ENCODE results near the gene KIF5B.
A peak's percentile ranks its signal among the peaks of the same experiment; 100 is the strongest.
"Not testable (repeated sequence)": the region's sequence is repeated elsewhere in the genome, so short reads cannot be mapped to it uniquely, and the experiment has no call there.

KIF5B gene

DNA sequence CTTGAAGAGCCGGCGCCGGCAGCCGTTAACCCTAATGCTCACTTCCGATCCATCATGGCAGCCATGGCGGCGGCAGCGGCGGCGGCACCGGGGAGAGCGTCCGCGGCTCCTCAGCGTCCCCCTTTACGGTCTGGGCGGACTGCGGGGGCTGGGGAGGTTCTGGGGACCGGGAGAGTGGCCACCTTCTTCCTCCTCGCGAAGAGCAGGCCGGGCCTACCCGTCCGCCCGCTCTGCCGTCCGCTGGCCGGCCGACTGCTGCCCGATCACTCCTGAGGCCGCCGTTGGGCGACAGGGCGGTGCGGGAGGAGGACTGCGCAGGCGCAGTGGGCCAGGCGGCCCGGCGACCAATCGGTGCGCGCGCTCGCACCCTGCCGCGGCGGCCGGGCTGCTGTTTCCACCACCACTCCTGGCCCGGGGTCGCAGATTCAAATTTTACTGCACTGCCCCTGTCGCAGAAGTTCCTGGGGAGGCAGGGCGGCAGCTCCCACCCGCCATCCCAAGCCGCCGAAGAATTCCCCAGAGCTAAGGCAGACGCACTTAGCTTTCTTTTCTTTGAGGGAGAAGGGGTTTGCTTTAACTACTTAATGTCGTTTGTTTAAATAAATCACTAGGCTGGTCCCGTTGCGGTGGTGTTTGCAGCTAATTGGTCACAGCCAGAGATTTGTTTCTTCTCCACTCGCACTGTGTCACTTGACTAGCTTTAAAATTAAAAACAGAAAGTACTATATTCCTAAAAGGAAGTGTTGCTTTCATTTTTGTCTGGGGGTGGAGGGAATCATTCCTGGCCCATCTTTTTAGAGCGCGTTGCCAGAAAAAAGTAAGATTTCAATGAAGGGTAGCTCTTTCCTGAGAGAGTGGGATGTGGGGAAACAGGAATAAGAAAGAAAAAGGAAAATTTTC is at the start of gene KIF5B:
TSS of gene KIF5B (minus strand) at position 290 of the 900 bp plus-strand sequence. CDS start 452 bp downstream, outside the sequence.
- peak; percentile 91 for DNase-seq (ENCODE audit: low spot score)

DNA sequence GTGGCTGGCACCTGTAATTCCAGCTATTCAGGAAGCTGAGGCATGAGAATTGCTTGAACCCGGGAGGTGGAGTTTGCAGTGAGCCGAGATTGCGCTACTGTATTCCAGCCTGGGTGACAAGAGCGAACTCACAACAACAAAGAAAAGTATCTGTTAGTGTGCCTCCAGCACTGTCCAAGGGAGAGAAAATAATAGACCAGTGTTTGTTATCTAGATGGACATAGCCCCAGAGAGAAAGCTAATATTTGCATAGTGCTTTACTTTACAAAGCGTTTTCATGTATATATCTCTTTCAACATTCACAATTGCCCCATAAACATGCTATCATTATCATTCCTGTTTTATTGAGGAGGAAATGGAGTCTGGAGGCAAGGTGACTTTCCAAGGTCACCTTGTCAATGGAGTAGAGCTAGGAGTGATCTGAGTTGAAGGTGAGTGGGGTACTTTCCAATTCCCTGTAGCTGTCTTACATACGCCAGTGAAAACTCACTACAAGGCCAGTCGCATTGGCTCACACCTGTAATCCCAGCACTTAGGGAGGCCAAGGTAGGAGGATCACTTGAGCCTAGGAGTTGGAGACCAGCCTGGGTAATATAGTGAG is 49.7 kb upstream of the KIF5B start:
- DNase-seq (ENCODE audit: low spot score) = no peak

DNA sequence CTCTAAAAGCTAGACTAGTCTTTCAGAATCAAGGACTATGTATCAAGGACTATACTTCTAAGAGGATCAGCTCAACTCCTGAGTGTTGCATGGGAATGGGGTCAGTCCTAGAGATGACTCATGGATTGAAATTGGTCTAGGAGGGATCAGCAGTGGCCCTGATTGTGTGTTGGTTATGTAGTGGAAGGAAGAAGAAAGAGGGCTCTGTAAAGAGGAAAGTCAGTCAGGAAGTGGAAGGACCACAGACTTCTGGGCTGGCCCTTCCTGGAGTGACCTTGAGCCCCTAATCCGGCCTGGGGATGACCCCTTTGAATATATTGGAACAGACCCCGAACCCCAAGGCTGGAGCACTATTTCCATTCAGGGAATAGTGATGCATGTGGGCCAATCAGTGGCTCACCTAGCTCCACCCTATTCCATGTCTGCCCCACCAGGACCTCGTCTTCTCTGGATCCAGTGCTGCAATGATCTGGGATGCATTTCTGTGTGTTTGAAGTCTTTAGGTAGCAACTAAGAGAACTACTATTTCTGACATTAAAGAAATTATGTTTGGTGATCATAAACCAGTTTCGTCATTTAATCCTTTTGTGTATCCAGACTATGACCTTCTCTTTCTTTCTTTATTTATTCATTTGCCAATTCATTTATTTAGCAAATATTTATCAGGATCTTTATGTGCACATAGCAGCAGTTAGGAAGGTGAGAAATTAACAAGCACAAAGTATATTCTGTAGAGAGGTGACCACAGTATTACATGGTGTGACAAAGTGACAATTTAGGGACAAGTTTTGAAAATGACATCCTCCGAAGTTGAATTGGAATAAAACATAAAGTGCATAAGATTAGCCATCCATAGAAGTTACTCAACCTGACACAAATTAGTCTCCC is 48.6 kb upstream of the KIF5B start:
- no peak for DNase-seq (ENCODE audit: low spot score)

DNA sequence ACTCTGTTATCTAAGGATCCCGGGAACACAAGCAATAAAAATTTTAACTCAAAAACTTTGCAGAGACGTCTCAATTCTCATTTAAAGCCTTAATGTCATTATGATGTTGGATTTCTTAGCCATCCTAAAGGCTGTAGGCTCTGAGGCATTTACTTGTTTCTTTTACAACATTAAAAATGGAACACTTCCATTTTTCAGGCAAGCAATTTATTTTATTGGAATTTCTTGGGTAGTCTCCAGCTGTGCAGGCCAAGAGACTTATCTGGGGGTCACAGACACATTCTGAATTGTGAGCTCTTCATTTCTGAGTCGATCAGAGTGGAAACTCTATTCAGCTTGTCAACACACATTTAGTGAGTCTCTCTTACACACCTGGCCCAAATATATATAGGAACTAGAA is 48.0 kb upstream of the KIF5B start:
- DNase-seq (ENCODE audit: low spot score) = no peak

DNA sequence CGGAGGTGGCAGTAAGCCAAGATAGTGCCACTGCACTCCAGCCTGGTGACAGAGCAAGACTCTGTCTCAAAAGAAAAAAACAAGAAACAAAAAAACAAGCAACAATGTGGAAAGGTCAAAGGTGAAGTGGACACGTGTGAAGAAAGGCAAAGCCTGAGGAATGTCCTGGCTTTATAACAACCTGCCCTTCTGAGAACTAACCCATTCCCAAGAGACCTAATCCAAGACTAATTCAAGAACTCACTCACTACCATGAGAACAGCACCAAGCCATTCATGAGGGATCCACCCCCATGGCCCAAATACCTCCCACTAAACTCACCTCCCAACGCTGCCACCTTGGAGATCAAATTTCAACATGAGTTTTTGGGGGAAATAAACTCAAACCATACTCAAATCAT is 47.5 kb upstream of the KIF5B start:
- DNase-seq (ENCODE audit: low spot score) = no peak

DNA sequence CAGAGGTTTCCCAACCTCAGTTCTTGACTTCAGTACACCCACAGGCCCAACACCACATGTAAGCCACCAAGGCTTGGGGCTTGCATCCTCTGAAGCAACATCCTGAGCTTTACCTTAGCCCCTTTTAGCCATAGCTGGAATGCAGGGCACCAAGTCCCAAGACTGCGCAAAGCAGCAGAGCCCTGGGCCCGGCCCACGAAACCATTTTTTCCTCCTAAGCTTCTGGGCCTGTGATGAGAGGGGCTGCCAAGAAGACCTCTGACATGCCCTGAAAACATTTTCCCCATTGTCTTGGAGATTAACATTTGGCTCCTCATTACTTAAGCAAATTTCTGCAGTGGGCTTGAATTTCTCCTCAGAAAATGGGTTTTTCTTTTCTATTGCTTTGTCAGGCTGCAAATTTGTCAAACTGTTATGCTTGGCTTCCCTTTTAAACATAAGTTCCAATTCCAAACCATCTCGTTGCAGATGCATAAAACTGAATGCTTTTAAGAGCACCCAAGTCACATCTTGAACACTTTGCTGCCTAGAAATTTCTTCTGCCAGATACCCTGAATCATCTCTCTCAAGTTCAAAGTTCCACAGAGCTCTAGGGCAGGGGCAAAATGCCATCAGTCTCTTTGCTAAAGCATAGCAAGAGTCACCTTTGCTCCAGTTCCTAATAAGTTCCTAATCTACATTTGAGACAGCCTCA is 42.5 kb upstream of the KIF5B start:
- DNase-seq (ENCODE audit: low spot score) = not testable (repeated sequence)

DNA sequence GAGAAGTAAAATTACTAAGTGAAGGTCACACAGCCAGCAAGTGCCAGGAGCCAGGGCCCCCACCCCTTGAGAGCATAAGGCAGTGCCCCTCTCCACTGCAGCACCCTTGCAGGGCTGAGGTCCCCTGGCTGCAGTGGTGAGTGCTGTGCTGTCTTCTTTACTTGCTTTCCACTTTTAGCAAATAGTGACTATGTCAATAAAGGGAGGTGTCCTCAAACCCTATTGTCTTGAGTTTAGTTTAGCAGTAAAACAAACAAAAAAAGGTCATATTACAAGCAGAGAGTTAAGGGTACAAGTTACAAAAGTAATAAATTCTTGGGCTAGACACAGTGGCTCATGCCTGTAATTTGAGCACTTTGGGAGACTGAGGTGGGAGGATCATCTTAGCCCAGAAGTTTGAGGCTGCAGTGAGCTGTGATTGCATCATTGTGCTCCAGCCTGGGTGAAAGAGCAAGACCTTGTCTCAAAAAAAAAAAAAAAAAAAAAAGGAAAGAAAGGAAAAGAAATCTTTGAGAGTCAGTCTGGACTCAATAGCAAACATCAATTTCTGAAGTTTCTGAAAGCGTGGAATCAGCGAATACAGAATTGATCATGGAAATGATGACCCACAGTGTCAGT is 39.0 kb upstream of the KIF5B start:
- DNase-seq (ENCODE audit: low spot score) = no peak

DNA sequence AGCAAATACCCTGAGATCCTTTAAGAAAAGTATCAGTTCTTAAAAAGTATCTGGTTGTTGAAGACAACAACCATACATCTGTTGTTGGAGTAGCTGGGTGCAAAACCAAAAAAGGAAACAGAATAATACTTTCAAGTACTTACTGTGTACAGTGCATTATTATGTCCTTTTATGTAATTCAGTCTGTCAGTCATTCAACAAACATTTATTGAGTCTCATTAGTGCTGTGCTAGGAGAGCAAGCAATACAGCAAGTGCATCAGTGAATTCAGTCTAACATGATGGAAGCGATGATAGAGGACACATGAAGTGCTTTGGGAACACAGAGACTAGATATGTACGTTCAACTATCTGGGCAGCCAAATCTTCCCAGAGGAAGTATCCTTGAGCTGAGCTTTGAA is 37.4 kb upstream of the KIF5B start:
- DNase-seq (ENCODE audit: low spot score) = no peak

DNA sequence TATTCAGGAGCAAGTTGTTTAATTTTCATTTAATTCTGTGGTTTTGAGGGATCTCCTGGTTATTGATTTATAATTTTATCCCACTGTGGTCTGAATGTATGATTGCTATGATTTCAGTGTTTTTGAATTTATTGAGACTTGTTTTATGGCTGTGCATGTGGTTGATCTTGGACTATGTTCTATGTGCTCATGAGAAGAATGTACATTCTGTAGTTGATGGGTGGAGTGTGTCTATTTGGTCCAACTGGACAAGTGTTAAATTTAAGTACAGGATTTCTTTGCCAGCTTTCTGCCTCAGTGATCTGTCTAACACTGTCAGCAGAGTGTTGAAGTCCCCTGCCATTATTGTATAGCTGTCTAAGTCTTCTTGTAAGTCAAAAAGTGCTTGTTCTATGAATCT is 34.8 kb upstream of the KIF5B start:
- no peak for DNase-seq (ENCODE audit: low spot score)

DNA sequence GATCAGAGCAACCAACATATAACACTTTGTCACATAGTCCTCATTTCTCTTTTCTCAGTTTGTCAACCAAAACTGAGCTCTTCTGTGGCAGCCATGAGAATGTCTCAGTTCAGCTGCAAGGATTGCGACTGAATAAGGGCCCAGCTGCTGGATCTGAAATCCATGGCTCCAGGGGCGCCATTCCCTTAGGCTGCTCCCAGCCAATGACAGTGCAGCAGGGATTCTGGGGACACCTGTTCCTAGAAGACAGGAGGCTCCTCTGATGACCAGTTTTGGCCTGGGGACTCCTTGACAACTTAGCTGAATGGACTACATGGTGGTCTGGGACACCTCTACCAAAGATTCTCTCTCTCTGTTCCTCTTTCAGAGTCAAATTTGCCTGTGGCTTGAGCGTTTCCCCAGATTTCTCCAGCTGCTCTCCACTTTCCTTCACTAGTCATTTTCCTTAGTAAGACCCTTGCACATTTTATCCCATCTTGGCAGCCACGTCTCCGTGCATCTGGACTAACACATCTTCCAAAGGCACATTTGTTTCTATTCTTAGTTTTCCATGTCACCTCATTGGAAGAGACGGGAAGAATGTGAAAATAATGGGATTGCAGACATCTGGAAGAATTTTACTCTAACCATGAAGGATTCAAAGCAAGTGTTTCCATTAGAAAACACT is 28.1 kb upstream of the KIF5B start:
- no peak for DNase-seq (ENCODE audit: low spot score)

DNA sequence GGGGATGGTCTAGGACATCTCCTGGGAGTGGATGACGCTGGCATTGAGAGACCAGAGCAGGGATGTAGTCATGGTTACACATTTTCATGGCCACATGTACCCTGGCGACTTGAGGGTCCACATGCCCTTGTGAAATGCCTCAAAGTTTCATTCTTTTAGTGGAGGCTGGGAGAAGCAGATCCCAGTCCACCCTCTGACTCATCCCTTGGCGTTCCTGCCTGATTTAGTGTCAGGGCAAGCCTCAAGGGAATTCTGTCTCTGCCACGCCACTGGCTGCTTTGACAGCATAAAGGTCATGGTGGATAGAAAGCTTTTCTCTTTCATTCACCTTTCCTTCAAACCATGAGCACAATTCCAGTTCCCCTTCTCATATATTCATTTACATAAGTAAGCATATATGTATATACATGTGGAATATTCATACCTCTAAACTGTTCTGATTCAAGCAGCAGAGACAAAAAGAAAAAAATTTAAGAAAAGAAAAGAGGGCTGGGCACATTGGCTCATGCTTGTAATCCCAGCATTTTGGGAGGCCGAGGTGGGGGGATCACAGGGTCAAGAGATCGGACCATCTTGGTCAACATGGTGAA is 21.8 kb upstream of the KIF5B start:
- peak; percentile 67 for DNase-seq (ENCODE audit: low spot score)

DNA sequence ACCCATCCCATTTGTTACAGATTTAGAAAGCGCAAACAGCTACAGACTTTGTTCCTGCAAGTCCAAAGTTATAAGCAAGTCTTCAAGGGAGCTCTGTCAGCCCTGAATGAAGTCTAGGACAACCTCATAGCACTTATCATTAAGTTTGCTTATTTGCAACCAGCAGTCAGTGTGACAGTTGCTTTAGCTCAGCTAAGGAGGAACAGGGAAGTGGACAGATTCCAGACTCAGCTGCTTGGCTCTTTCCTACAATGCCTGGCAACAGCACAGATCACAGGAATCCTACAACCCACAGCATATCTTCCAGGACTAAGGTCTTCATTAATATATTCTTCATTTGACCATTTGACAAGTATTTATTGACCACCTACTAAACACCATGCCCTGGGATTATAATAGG is 17.4 kb upstream of the KIF5B start:
- no peak for DNase-seq (ENCODE audit: low spot score)

DNA sequence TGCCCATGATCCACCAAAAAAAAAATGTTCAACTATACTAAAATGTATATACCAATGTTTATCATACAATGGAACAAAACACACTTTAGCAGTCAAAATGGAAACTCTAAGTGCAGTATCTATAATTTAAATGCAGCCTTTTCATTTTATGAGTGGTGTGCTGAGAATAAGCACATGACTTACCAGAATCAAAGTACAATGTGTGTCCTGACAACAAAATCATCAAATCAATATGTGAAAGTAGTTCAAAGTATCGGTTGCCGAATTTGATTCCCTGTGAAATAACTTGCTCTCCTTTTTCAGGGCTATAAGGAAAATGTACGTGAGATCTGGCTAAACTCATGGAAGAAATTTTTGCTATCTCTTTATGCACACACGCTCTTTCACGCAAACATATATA is 16.9 kb upstream of the KIF5B start:
- DNase-seq (ENCODE audit: low spot score) = no peak

DNA sequence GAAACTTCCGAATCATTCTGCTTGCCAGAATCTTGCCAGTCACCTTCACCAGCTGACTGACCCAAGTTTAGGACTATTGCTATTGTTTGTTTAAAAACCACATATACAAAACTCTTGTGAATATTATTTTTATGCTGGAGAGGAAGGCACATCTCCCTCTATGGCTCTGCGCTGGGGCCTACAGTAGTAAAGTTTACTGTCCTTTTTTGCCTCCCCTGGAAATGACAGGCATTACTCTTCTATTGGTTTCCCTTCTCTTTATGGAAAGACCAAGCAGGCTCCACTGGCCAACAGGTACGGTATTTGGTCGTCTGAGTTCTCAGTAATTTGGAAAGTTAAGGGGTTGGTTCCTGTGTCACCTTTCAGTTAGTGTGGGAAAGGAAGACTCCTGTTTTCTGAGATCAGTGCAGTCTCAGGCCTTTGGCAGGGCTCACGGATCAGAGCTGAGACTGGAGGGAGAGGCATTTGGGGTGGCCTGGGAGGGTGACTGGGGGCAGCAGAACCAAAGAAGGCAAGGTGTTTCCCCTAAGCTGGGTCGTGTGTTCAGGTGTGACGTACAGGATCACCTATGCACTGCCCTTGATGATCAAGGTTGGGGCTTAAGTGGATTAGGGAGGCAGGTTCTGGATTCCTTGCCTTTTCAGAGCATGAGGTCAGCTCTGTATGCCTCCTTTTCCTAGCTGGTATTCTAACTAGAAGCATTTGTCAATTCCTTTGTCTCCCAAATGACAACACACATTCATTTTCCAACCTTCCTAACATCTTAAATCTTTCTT is 16.0 kb upstream of the KIF5B start:
- DNase-seq (ENCODE audit: low spot score) = no peak

DNA sequence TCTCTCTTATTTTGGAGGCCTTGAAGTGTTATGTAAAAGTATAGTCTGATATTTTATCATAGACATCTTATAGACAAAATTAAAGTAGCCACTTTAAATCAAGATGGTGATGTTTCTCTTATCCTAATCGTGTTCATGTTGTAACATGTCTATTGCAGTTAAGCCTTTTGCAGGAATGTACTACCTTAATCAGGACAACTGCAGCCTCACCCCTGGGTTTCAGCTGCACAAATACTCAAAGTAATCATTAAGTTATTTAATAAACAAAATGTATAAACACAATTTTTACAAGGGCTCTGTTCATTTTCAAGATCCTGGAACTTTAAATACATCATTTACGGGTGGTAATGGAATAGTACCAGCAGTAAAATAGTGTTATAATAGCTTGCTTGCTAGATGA is 14.4 kb upstream of the KIF5B start:
- no peak for DNase-seq (ENCODE audit: low spot score)

DNA sequence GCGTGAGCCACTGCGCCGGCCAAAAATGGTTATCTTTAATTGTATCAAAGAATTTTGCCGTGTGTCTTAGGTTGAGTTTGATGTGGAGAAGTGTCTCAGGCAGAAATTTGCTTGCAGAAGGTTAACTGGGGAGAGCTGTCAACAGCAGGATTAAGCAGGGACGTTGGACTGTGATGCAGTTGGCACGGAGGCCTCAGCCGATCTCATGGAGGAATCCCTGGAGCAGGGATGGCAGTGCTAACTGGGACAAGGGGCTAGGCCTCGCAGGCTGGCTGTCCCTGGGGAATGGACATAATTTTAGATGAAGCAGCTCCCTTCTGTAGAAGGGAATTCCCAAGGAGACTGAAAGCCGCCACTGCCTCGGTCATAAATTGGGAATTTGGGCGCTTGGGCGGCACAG is 12.3 kb upstream of the KIF5B start:
- DNase-seq (ENCODE audit: low spot score) = no peak

DNA sequence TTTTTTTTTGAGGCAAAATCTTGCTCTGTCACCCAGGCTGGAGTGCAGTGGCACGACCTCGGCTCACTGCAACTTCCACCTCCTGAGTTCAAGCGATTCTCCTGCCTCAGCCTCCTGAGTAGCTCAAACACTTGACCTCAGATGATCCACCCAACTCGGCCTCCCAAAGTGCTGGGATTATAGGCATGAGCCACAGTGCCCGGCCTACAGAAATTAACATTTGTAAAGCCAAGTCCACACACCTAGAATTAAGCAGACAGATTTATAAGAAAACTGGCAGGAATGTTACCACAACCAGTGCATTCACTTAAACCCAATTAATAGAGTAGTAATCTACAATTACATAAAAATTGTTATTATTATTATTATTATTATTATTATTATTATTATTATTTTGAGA is 11.7 kb upstream of the KIF5B start:
- not testable (repeated sequence) for DNase-seq (ENCODE audit: low spot score)

DNA sequence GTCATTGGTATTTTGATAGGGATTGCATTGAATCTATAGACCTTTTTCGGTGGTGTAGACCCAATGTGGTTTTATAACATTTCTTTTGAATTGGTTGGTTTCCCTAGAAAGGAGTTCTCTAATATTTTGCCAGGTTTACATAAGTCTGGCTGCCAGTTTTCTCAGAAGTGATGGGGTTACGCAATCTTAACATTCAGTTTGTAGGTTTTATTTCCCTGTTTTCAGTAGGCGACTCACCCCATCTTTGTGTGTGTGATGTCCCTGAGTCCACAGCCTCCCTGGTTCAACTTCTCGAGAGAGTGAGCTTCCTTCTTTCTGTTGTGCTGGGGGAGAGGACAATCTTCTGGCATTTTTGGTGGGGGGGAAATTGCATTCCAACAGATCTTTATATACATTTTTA is 9.6 kb upstream of the KIF5B start:
- peak; percentile 52 for DNase-seq (ENCODE audit: low spot score)

DNA sequence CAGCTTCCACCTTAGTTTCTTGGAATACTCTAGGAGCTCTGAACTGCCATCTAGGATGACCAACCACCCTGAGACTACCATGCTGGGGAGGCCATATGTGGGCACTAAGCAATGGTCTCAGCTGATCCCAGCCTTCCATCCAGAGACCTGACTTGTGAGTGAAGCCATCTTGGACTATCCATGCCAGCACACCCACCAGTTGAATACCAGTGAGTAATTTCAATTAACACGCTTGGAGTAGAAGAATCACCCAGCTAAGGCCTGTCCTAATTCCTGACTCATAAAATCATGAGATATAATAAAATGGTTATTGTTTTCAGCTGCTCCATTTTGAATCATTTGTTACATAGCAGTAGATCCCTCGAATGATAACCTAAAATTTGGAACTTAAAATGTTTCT is 5.2 kb upstream of the KIF5B start:
- DNase-seq (ENCODE audit: low spot score) = no peak

DNA sequence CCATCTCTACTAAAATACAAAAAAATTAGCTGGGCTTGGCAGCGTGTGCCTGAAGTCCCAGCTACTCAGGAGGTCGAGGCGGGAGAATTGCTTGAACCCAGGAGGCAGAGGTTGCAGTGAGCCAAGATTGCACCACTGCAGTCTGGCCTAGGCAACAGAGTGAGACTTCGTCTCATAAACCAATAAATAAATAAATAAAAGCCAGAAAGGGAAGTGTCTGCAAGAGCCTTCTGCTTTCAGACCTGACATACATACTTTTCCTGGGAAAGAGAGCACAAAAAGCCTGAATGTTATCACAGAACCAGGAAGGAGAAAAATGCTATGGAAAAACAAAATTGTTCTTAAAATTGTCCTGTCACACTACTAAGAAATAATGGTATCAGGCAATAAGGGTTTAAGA is 4.1 kb upstream of the KIF5B start:
- DNase-seq (ENCODE audit: low spot score) = no peak
